Activated CD4-positive, CD25-positive, alpha-beta regulatory T cell treated with anti-CD3 and anti-CD28 coated beads, Interleukin-2, amount 50 U/mL, for 72 hours (primary cell): ENCODE measurements around the gene DNAJC17.

Experiments
- DNase-seq: peaks from one replicate; pipeline ENCODE4 v3.0.0; 2021

The DNAJC17 gene

GRCh38 chr15:40787991-40788390 lies 19.3 kb downstream of the DNAJC17 start:
- no peak for DNase-seq

GRCh38 chr15:40787344-40787841 lies 19.9 kb downstream of the DNAJC17 start:
- DNase-seq = no peak

- DNase-seq = no peak
Measured at GRCh38 chr15:40785814-40786213, 21.5 kb downstream of the DNAJC17 start.

- DNase-seq = no peak
Measured at GRCh38 chr15:40785164-40785563, 22.1 kb downstream of the DNAJC17 start.

- peak; percentile 75 for DNase-seq
Measured at GRCh38 chr15:40782609-40783227, 24.6 kb downstream of the DNAJC17 start.

GRCh38 chr15:40776537-40777141 lies 30.6 kb downstream of the DNAJC17 start:
- DNase-seq = no peak

- DNase-seq = no peak
Measured at GRCh38 chr15:40775740-40776536, 31.3 kb downstream of the DNAJC17 start.

GRCh38 chr15:40775007-40775406 lies 32.3 kb downstream of the DNAJC17 start:
- no peak for DNase-seq

- DNase-seq = no peak
Measured at GRCh38 chr15:40773902-40774301, 33.4 kb downstream of the DNAJC17 start.

- no peak for DNase-seq
Measured at GRCh38 chr15:40773496-40773895, 33.8 kb downstream of the DNAJC17 start.

GRCh38 chr15:40772014-40772413 lies 35.3 kb downstream of the DNAJC17 start:
- no peak for DNase-seq

- DNase-seq = no peak
Measured at GRCh38 chr15:40771242-40771641, 36.0 kb downstream of the DNAJC17 start.

- no peak for DNase-seq
Measured at GRCh38 chr15:40770147-40770721, 37.0 kb downstream of the DNAJC17 start.

GRCh38 chr15:40769274-40770146 lies 37.8 kb downstream of the DNAJC17 start, which contains the start of gene C15orf62:
TSS of gene C15orf62 (plus strand) at chr15:40769980. CDS start at chr15:40770496, 516 bp downstream.
- DNase-seq = peak; percentile 48

- DNase-seq = no peak
Measured at GRCh38 chr15:40768521-40769273, 38.6 kb downstream of the DNAJC17 start.

GRCh38 chr15:40767838-40768500 lies 39.3 kb downstream of the DNAJC17 start:
- no peak for DNase-seq

- DNase-seq = no peak
Measured at GRCh38 chr15:40766906-40767837, 40.1 kb downstream of the DNAJC17 start.

- DNase-seq = no peak
Measured at GRCh38 chr15:40766194-40766815, 41.0 kb downstream of the DNAJC17 start.

GRCh38 chr15:40764629-40765103 lies 42.6 kb downstream of the DNAJC17 start:
- DNase-seq = no peak
